ACC112 (cell line): ENCODE results near the gene APH1B.

Experiments used
- H2AFZ ChIP-seq: fragments of 200-600 bp; sonication (generic); one replicate; pipeline ENCODE4 v1.6.0; 2017; ENCODE audit warnings: antibody characterized with exemption, low read length; ENCODE audit not compliant: unreplicated experiment
- H3K27ac ChIP-seq: fragments of 200-600 bp; sonication (generic); 2 replicates; pipeline ENCODE4 v1.5.1; 2014; ENCODE audit warnings: low read depth, mild to moderate bottlenecking, antibody characterized with exemption, low read length, moderate library complexity
- H3K27me3 ChIP-seq: fragments of 200-600 bp; sonication (generic); 2 replicates; pipeline ENCODE4 v1.6.1; 2014; ENCODE audit warnings: mild to moderate bottlenecking, antibody characterized with exemption, low read length, moderate library complexity, mixed read lengths; ENCODE audit not compliant: insufficient read depth
- H3K36me3 ChIP-seq: fragments of 200-600 bp; sonication (generic); 2 replicates; pipeline ENCODE4 v1.6.1; 2016; ENCODE audit warnings: mild to moderate bottlenecking, antibody characterized with exemption, low read length, moderate library complexity, mixed read lengths; ENCODE audit not compliant: insufficient read depth
- H3K4me1 ChIP-seq: fragments of 200-600 bp; sonication (generic); one replicate; pipeline ENCODE4 v1.6.1; 2016; ENCODE audit warnings: low read length, mixed read lengths; ENCODE audit not compliant: insufficient read depth, unreplicated experiment, control insufficient read depth
- H3K4me3 ChIP-seq: fragments of 200-600 bp; sonication (generic); 2 replicates; pipeline ENCODE4 v1.5.1; 2014; ENCODE audit warnings: mild to moderate bottlenecking, low read depth, low read length
- H3K79me2 ChIP-seq: fragments of 200-600 bp; sonication (generic); one replicate; pipeline ENCODE4 v1.6.0; 2016; ENCODE audit warnings: low read length; ENCODE audit not compliant: control insufficient read depth, unreplicated experiment, insufficient read depth

APH1B gene

DNA sequence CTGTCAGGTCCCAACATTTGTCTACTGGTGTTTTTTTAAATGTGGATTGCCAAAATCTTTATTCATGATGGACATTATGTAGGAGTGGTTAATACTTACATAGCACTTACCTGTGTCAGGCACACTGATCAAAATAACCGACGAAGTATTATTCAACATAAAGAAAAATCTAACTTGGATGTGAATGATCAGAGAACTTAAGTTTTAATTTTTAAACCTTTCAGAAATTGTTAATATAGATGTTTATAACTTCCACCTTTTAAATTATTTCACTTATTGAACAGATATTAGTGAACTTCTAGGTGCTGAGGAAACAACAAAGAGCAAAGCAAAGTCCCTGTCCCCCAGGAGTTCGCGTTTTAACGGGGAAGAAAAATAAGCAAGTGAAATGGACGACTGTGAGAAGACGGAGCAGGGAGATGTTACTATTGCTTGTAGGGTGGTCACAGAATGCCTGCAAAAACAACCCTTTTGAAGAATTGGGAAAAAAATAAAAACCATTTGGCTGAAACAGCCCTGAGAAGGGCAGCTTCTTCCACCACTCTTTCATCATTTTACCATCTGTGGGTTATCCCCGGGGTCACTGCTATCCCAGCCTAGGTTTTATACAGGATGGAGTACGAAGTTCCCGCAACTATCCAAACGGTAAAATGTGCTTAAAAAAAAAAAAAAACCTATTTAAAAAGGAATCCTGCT is 915 bp upstream of the APH1B start:
- H3K27me3 ChIP-seq: no peaks in the 10 kb centered on the region
- H3K79me2 ChIP-seq: peaks cover 3% of the 10 kb centered on the region
- peak overlapping the region; percentile 66 for H2AFZ ChIP-seq
- peaks cover 13% of the 10 kb centered on the region; the same call in 1 of the 2 replicates for H3K36me3 ChIP-seq
- H3K4me3 ChIP-seq: peak overlapping the region; percentile 82
- H3K4me1 ChIP-seq: peaks cover 14% of the 10 kb centered on the region
- peak overlapping the region; percentile 51 for H3K27ac ChIP-seq

DNA sequence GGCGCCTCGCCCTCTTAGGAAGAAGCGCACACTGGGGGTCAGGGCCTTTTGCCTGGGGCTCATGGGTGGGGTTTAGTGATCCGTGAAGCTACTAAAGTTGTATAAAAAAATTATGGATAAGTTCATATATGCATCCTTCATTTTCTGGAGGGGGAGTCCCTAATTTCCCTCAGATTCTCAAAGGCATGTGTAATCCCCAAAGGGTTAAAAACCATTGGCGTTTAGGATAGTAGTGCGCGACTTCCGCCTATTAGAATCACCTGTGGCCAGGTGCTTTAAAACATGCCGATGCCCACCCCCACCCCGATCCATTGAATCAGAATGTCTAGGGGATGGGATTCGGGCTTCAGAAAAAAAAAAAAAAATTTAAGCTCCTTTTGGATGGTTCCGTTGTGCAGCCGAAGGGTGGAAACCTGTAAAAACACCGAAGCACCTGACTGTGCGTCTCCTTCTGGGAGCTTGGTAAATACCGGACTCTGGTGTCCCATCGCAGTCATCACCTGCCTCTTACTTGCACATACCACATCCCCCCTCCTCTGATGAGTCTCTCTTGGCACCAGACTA is 570 bp downstream of the APH1B start:
- H3K27me3 ChIP-seq: no peaks in the 10 kb centered on the region
- H2AFZ ChIP-seq: peak overlapping the region; percentile 84
- no peak overlapping the region for H3K27ac ChIP-seq
- H3K4me1 ChIP-seq: peaks cover 14% of the 10 kb centered on the region
- H3K36me3 ChIP-seq: peaks cover 13% of the 10 kb centered on the region; the same call in 1 of the 2 replicates
- peak overlapping the region; percentile 91 for H3K4me3 ChIP-seq
- H3K79me2 ChIP-seq: peaks cover 3% of the 10 kb centered on the region

DNA sequence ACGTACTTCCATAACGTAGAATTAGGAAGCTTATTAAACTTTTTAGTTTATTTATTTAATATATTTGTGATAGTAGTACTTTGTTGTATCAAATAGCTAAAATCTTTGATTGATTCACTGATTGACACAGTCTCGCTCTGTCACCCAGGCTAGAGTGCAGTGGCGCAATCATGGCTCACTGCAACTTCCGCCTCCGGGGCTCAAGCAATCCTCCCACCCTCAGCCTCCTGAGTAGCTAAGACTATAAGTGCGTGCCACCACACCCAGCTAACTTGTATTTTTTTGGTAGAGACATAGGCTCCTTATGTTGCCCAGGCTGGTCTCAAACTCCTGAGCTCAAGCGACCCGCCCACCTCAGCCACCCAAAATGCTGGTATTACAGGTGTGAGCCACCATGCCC is 5.7 kb downstream of the APH1B start:
- Histone ChIP-seq H3K79me2 (no peaks in the 10 kb centered on the region), H3K27me3 (no peaks in the 10 kb centered on the region), H2AFZ (no peak overlapping the region), H3K27ac (no peak overlapping the region), H3K4me3 (no peak overlapping the region), H3K4me1 (peaks cover 16% of the 10 kb centered on the region), H3K36me3 (peaks cover 19% of the 10 kb centered on the region; the same call in 1 of the 2 replicates)

DNA sequence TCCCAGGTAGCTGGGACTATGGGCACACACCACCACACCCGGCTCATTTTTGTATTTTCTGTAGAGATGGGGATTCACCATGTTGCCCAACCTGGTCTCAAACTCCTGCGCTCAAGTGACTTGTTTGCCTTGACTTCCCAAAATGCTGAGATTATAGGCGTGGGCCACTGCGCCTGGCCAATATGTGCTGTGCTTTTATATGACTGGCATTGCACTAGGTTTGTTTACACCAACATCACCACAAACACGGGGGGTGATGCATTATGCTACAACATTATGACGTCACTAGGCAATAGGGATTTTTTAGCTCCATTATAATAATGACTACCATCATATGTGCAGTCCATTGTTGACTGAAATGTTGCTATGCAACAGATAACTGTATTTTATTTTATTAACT is 6.9 kb downstream of the APH1B start:
- H3K4me1 ChIP-seq: peaks cover 17% of the 10 kb centered on the region
- H3K79me2 ChIP-seq: no peaks in the 10 kb centered on the region
- H3K27ac ChIP-seq: no peak overlapping the region
- H3K36me3 ChIP-seq: peaks cover 16% of the 10 kb centered on the region; the same call in 1 of the 2 replicates
- H2AFZ ChIP-seq: no peak overlapping the region
- no peaks in the 10 kb centered on the region for H3K27me3 ChIP-seq
- no peak overlapping the region for H3K4me3 ChIP-seq

DNA sequence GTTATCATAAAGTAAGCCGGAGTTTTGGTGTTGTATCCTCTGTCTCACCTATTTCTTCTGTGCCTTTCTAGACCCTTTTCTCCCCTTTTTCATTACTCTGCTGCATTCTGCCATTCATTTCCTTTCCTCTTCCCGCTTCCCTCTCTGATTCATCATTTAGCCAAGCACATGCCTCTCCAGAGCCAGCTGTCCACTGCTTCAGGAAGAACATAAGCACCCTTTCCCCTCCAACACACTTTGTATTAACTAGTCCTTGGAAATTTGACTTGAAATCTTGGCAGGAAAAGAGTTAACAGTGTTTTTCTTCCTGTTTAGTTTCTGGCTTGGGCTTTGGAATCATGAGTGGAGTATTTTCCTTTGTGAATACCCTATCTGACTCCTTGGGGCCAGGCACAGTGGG is 9.7 kb downstream of the APH1B start:
- H3K4me3 ChIP-seq: no peak overlapping the region
- H3K27me3 ChIP-seq: no peaks in the 10 kb centered on the region
- H3K27ac ChIP-seq: 0 out of 2 replicates have a peak overlapping the region, but pooled peaks have one; percentile 20
- no peaks in the 10 kb centered on the region for H3K79me2 ChIP-seq
- H3K36me3 ChIP-seq: peaks cover 7% of the 10 kb centered on the region
- no peak overlapping the region for H2AFZ ChIP-seq
- peaks cover 37% of the 10 kb centered on the region for H3K4me1 ChIP-seq

DNA sequence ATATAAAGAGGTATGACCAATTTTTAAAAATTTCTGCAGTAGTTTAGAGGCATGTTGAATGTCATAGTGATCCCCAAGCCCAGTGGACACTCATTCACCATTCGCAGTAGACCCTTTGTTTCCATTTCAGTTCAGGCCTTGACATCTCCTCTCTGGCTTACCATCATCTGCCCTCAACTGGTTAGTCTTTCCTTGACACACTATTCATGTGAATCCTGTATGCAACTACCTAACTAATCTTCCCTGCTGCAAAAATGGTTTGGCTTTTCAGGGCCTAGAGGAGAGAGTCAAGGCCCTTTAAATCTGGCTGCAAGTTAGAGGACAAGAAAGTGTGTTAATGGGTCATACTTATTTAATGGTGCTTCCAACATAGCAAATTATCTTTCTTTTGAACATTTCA is 10.9 kb downstream of the APH1B start:
- Histone ChIP-seq H3K79me2 (no peaks in the 10 kb centered on the region), H3K36me3 (peaks cover 14% of the 10 kb centered on the region), H3K4me3 (peak overlapping the region; percentile 49; the same call in 1 of the 2 replicates), H2AFZ (peak overlapping the region; percentile 47), H3K4me1 (peaks cover 38% of the 10 kb centered on the region), H3K27ac (peak overlapping the region; percentile 20), H3K27me3 (no peaks in the 10 kb centered on the region)

DNA sequence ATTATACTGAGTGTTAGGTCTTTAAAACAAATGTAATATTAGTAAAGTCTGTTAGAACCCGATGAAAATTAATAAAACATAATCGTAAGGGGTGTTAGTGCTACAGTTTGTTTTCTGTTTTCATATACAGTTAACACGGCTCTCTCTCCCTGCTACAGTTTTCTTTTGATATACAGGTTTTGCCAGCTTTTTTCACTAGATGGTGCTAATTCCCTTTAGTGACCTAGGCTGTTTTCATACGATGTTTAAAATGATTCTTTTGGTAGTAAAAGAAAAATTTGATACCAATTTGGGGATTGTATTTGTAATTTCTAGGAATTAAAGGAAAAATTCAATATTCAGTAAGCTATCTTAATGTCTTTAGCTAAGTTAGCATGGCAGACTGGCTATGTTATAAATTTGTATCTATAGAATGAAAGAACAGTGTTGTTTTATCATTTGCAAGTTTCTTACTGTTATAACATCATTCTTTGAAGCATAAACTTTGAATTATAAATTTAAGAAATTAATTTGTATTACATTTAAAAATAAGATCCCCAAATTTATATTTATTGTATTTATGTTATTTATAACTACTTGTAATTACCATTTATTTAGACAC is 11.5 kb downstream of the APH1B start:
- Histone ChIP-seq H3K36me3 (peaks cover 14% of the 10 kb centered on the region), H3K27ac (peak overlapping the region; percentile 20), H3K79me2 (no peaks in the 10 kb centered on the region), H3K4me1 (peaks cover 38% of the 10 kb centered on the region), H3K27me3 (no peaks in the 10 kb centered on the region), H3K4me3 (peak overlapping the region; percentile 49; the same call in 1 of the 2 replicates), H2AFZ (peak overlapping the region; percentile 47)

DNA sequence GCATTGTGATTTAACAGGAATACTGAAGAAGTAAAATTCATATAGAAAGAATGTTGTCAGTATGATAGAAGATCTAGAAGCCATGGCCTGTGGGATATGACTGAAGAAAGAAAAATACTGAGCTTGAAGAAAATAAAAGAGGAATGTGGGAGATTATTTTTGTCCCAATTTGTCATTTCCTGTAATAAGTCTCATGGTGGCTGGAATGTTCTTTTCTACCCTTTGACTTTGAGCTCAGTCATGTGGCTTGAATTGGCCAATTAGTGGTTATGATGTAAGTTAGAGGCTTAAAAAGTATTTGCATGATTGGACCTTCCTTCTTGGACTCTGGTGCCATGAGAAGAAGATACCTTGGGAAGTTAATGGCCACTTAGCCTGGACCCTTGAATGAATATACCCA is 14.1 kb downstream of the APH1B start:
- Histone ChIP-seq H2AFZ (no peak overlapping the region), H3K27ac (peak overlapping the region; percentile 93), H3K4me1 (peaks cover 37% of the 10 kb centered on the region), H3K36me3 (peaks cover 7% of the 10 kb centered on the region), H3K4me3 (no peak overlapping the region), H3K27me3 (no peaks in the 10 kb centered on the region), H3K79me2 (no peaks in the 10 kb centered on the region)

DNA sequence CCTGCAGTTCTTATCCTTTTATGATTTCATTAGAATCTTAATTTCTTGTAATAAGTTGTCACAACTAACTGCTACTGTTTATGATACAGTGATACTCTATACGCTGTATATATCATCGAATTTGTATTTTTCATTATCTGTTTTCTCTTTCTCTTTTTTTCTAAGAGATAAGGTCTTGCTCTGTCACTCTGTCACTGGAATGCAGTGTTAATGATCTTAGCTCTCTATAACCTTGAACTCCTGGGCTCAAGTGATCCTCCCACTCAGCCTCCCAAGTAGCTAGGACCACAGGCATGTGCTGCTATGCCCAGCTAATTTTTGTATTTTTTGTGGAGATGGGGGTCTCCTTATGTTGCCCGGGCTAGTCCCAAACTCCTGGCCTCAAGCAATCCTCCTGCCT is 14.8 kb downstream of the APH1B start:
- Histone ChIP-seq H3K27ac (peak overlapping the region; percentile 93), H3K4me1 (peaks cover 30% of the 10 kb centered on the region), H3K36me3 (peaks cover 7% of the 10 kb centered on the region), H3K27me3 (no peaks in the 10 kb centered on the region), H3K4me3 (no peak overlapping the region), H3K79me2 (no peaks in the 10 kb centered on the region), H2AFZ (no peak overlapping the region)

DNA sequence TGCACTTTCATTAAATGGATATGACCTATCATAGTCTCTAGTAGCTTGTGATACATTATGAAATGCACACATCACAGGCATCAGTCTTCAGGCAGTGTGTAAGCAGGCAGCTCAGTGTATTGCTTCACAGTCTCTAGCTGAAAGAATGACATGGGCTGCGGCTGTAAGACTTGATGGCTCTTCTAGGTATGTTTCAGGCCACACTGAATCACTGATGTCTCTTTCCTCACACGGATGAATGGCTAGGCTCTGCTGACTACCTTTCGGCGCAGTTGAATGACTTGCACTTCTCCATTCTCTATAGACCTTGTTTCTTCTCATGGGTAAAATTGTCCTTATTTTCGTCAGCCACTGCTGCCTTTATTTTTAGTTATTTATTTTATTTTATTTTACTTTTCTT is 15.4 kb downstream of the APH1B start:
- H3K4me1 ChIP-seq: peaks cover 27% of the 10 kb centered on the region
- H3K79me2 ChIP-seq: no peaks in the 10 kb centered on the region
- no peak overlapping the region for H3K4me3 ChIP-seq
- H2AFZ ChIP-seq: no peak overlapping the region
- no peaks in the 10 kb centered on the region for H3K27me3 ChIP-seq
- peaks cover 7% of the 10 kb centered on the region for H3K36me3 ChIP-seq
- peak overlapping the region; percentile 93; the same call in 1 of the 2 replicates for H3K27ac ChIP-seq
